Endothelial cell of umbilical vein (primary cell): ENCODE measurements around the gene MATN1. TPM values are rescaled to one million over a fixed set of nuclear protein-coding genes. Genes with fewer than 3 reads are reported as not detected.

Experiments
- BruUV-seq: library from RNA; stranded (reverse); fragments of 400-500 nt; replicated peaks from 2 replicates; lab custom pipeline; 2021; lab: Mats Ljungman, UMichigan
- CTCF ChIA-PET: fragments of 300-600, 350-600 bp; sonication (Branson Sonifier 250); formaldehyde crosslinking; loops from one replicate; lab custom pipeline; 2021; ENCODE audit warnings: antibody characterized with exemption, inconsistent platforms; lab: Charles Lee
- POLR2A ChIA-PET: fragments of 300-600, 350-600 bp; sonication (Branson Sonifier 250); formaldehyde crosslinking; loops from one replicate; lab custom pipeline; 2021; ENCODE audit warnings: antibody characterized with exemption, inconsistent platforms; lab: Charles Lee
- DNase-seq: peaks from one replicate; pipeline ENCODE4 v3.0.0-alpha.2; 2011; ENCODE audit warnings: low read depth, low spot score
- FAIRE-seq: peaks from 2 replicates; lab custom pipeline; 2011; peaks lifted over from hg19 to GRCh38; lab: Jason Lieb, UNC
- H2AFZ ChIP-seq: 2 replicates; pipeline ENCODE4 v1.6.0; 2012; ENCODE audit warnings: low read depth, low read length, control low read depth, inconsistent platforms
- H3K27ac ChIP-seq: 2 replicates; pipeline ENCODE4 v1.5.1; 2011; ENCODE audit warnings: low read depth, mild to moderate bottlenecking, control low read depth, low read length, moderate library complexity; ENCODE audit not compliant: insufficient read depth
- H3K27me3 ChIP-seq, 2 experiments: 2 replicates each; pipeline versions ENCODE4 v1.6.0 to v1.6.1; 2011; ENCODE audit warnings: low read length in 2 of 2, mixed read lengths in 1 of 2; ENCODE audit not compliant: control insufficient read depth in 2 of 2, insufficient read depth in 2 of 2
- H3K36me3 ChIP-seq, 2 experiments: 2 replicates in 1 of 2; 3 replicates in 1 of 2; pipeline ENCODE4 v1.5.1; 2011; ENCODE audit warnings: low read length in 2 of 2, mild to moderate bottlenecking in 1 of 2, moderate library complexity in 1 of 2; ENCODE audit not compliant: control insufficient read depth in 2 of 2, insufficient read depth in 2 of 2; ENCODE audit errors: extremely low read depth in 1 of 2
- H3K4me1 ChIP-seq: 3 replicates; pipeline ENCODE4 v1.5.1; 2011; ENCODE audit warnings: mild to moderate bottlenecking, low read length; ENCODE audit not compliant: control insufficient read depth, insufficient read depth; ENCODE audit errors: extremely low read depth
- H3K4me2 ChIP-seq: 2 replicates; pipeline ENCODE4 v1.6.1; 2011; ENCODE audit warnings: low read length, control low read depth, mixed read lengths; ENCODE audit not compliant: insufficient read depth
- H3K4me3 ChIP-seq, 3 experiments: fragments of 200-600 bp in 1 of 3; sonication (generic), shearing (Covaris generic) in 1 of 3; replicated peaks in 1 of 3; 2 replicates each; pipeline ENCODE4 v1.5.1; 2011 to 2016; ENCODE audit warnings: control low read depth in 3 of 3, low read length in 3 of 3, mild to moderate bottlenecking in 2 of 3, inconsistent platforms in 1 of 3, low read depth in 1 of 3, moderate library complexity in 1 of 3; ENCODE audit not compliant: insufficient read depth in 1 of 3
- H3K79me2 ChIP-seq: 2 replicates; pipeline ENCODE4 v1.6.0; 2012; ENCODE audit warnings: low read length, inconsistent platforms; ENCODE audit not compliant: control insufficient read depth, insufficient read depth
- H3K9ac ChIP-seq: replicated peaks from 2 replicates; pipeline ENCODE3; 2011; ENCODE audit warnings: low read length, control low read depth; ENCODE audit not compliant: insufficient read depth; ENCODE audit errors: extremely low read depth
- H3K9me1 ChIP-seq: replicated peaks from 3 replicates; pipeline ENCODE4 v1.6.0; 2011; ENCODE audit warnings: mild to moderate bottlenecking, low read length; ENCODE audit not compliant: control insufficient read depth, insufficient read depth; ENCODE audit errors: extremely low read depth
- H3K9me3 ChIP-seq: replicated peaks from 2 replicates; pipeline ENCODE4 v1.5.1; 2012; ENCODE audit warnings: low read length, inconsistent platforms; ENCODE audit not compliant: control insufficient read depth, insufficient read depth
- H4K20me1 ChIP-seq: replicated peaks from 2 replicates; pipeline ENCODE3; 2011; ENCODE audit warnings: mild to moderate bottlenecking, low read length; ENCODE audit not compliant: control insufficient read depth, insufficient read depth; ENCODE audit errors: extremely low read depth
- EZH2 ChIP-seq: IDR thresholded peaks from 2 replicates; pipeline ENCODE4 v1.6.1; 2012; ENCODE audit warnings: borderline replicate concordance, low read depth, mild to moderate bottlenecking, moderate library complexity, low read length, inconsistent platforms; ENCODE audit not compliant: severe bottlenecking
- FOS ChIP-seq: IDR thresholded peaks from 2 replicates; pipeline ENCODE4 v1.6.1; 2011; ENCODE audit warnings: mild to moderate bottlenecking, low read length, moderate library complexity, borderline replicate concordance; ENCODE audit not compliant: insufficient read depth
- JUN ChIP-seq: IDR thresholded peaks from 2 replicates; pipeline ENCODE4 v1.6.1; 2011; ENCODE audit warnings: borderline replicate concordance, low read depth; ENCODE audit not compliant: insufficient read length, insufficient read depth
- MAX ChIP-seq: IDR thresholded peaks from 2 replicates; pipeline ENCODE4 v1.6.1; 2011; ENCODE audit not compliant: insufficient read depth, insufficient read length
- POLR2A ChIP-seq: IDR thresholded peaks from 2 replicates; pipeline ENCODE4 v1.6.1; 2012; ENCODE audit warnings: low read depth, mild to moderate bottlenecking, control low read depth, low read length
- POLR2AphosphoS5 ChIP-seq: IDR thresholded peaks from 2 replicates; pipeline ENCODE4 v1.6.1; 2012; ENCODE audit warnings: low read depth, mild to moderate bottlenecking, control low read depth, low read length, moderate library complexity; ENCODE audit not compliant: insufficient read depth
- dilution Hi-C: fragments of 300-500 bp; cut with MboI; formaldehyde crosslinking; loops from one replicate; pipeline ENCODE4 v1.15.0; 2019; ENCODE audit warnings: low sequenced_read_pairs; ENCODE audit not compliant: extremely low pct_ligation_motif_present
- intact Hi-C: fragments of 100-400 bp; cut with micrococcal nuclease; formaldehyde crosslinking; loops from one replicate; pipeline ENCODE4 v1.10.0; 2022
- polyA plus RNA-seq, 4 experiments: library from polyadenylated mRNA; depleted of rRNA in 3 of 4; stranded (reverse) in 3 of 4; unstranded in 1 of 4; fragments of >200 nt; gene quantifications; 2 replicates each; pipeline versions ENCODE4 v1.2.1 to v1.2.3, GENCODE V29; 2011 to 2012; ENCODE audit warnings: missing spikeins in 1 of 4
- total RNA-seq: library from RNA; stranded (reverse); gene quantifications from 2 replicates; pipeline ENCODE4 v1.2.3, GENCODE V29; 2021
- TF ChIP-seq, protein P1 (sequence below), 2 donors: IDR thresholded peaks; 1 replicate in 1 of 2; 2 replicates in 1 of 2; pipeline ENCODE4 v1.5.1; 2011; ENCODE audit warnings: low read length in 2 of 2, mild to moderate bottlenecking in 2 of 2, moderate library complexity in 2 of 2, control low read depth in 1 of 2, inconsistent platforms in 1 of 2, low read depth in 1 of 2; ENCODE audit not compliant: insufficient read depth in 1 of 2; ENCODE audit errors: extremely low read depth in 1 of 2

The MATN1 gene
- total and polyA plus RNA-seq, 2 donors (not counting 3 experiments of a cell fraction or from before 2014, with no cell fraction given) = 0.29 to 0.36 TPM

DNA sequence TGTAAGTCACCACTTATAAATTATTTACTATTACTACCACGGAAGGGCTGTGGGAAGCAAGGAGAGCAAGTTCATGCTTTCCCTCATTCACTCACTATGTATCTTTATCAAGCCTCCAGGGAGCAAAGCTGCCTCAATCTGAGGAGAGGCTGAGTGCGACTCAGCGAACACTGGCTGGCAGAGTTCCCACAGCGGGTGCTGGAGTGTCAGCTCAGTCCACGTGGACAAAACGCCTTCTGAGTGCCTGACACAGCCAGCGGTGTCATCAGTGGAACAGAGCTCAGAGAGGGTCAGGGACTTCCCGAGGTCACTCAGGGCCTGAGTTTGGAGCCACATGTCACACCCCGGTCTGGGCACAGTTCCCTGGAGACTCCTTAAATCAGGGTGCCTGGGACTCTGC is 16.9 kb downstream of the MATN1 start:
- H3K27me3 ChIP-seq = peaks cover 0 to 3% of the 10 kb centered on the region in 2 experiments
- TF ChIP-seq POLR2A (no peak), FOS (no peak), MAX (no peak), POLR2AphosphoS5 (no peak), JUN (no peak), EZH2 (no peak)
- TF ChIP-seq, protein P1, sequence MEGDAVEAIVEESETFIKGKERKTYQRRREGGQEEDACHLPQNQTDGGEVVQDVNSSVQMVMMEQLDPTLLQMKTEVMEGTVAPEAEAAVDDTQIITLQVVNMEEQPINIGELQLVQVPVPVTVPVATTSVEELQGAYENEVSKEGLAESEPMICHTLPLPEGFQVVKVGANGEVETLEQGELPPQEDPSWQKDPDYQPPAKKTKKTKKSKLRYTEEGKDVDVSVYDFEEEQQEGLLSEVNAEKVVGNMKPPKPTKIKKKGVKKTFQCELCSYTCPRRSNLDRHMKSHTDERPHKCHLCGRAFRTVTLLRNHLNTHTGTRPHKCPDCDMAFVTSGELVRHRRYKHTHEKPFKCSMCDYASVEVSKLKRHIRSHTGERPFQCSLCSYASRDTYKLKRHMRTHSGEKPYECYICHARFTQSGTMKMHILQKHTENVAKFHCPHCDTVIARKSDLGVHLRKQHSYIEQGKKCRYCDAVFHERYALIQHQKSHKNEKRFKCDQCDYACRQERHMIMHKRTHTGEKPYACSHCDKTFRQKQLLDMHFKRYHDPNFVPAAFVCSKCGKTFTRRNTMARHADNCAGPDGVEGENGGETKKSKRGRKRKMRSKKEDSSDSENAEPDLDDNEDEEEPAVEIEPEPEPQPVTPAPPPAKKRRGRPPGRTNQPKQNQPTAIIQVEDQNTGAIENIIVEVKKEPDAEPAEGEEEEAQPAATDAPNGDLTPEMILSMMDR (IDR thresholded peaks at IDR 0.05; ENCODE audit: extremely low read depth in 1 of 2, insufficient read depth in 1 of 2, low read depth in 1 of 2, low read length in 2 of 2) = no peak
- H4K20me1 ChIP-seq = no peaks in the 10 kb centered on the region
- dilution Hi-C loops (no loop called here), intact Hi-C loops (no loop called here)
- H3K4me2 ChIP-seq = no peak overlapping the region
- H3K79me2 ChIP-seq = no peaks in the 10 kb centered on the region
- no peak overlapping the region for H3K4me3 ChIP-seq
- H3K9me1 ChIP-seq = no peaks in the 10 kb centered on the region
- H3K4me1 ChIP-seq = no peaks in the 10 kb centered on the region
- H3K27ac ChIP-seq = no peak overlapping the region
- H3K9me3 ChIP-seq = no peaks in the 10 kb centered on the region
- H3K9ac ChIP-seq = no peak overlapping the region
- CTCF ChIA-PET = interaction anchor here (0.7 to 2.2 kb wide), 5 partner anchors 9 to 1374 kb away, joined by 3 to 21 read pairs (median 6); no protein-coding TSS in a partner anchor
- FAIRE-seq (no peak), DNase-seq (no peak)
- POLR2A ChIA-PET = no interaction called here
- H2AFZ ChIP-seq = no peak overlapping the region
- H3K36me3 ChIP-seq = no peaks in the 10 kb centered on the region
- BruUV-seq = no TSS peak
